Prostate gland (tissue), 2 donors: ENCODE data around the gene OMA1. TPM values are rescaled to one million over a fixed set of nuclear protein-coding genes. Genes with fewer than 3 reads are reported as not detected.

Experiments
- DNase-seq: peaks from one replicate; pipeline ENCODE4 v3.0.0-alpha.2; 2019; ENCODE audit warnings: low spot score
- H3K27ac ChIP-seq, 2 donors: fragments of 200-600 bp; sonication (generic); 2 replicates each; pipeline ENCODE4 v1.5.1; 2017 to 2019
- H3K27me3 ChIP-seq: fragments of 200-600 bp; sonication (generic); replicated peaks from 2 replicates; pipeline ENCODE4 v1.5.1; 2019; ENCODE audit not compliant: insufficient read depth
- H3K36me3 ChIP-seq, 2 donors: fragments of 200-600 bp; sonication (generic); 1 replicate in 1 of 2; 2 replicates in 1 of 2; pipeline versions ENCODE4 v1.5.1 to v1.8.1; 2017 to 2019
- H3K4me1 ChIP-seq: fragments of 200-600 bp; sonication (generic); replicated peaks from 2 replicates; pipeline ENCODE4 v1.5.1; 2019
- H3K4me3 ChIP-seq, 2 donors: fragments of 200-600 bp; sonication (generic); 2 replicates each; pipeline ENCODE4 v1.5.1; 2017 to 2019
- H3K9me3 ChIP-seq: fragments of 200-600 bp; sonication (generic); 2 replicates; pipeline ENCODE4 v1.5.1; 2017
- CTCF ChIP-seq, 4 experiments: fragments of 200-600 bp in 2 of 4; fragments of 450-650 bp in 2 of 4; sonication (generic) in 2 of 4; IDR thresholded peaks; 1 replicate in 3 of 4; 2 replicates in 1 of 4; pipeline ENCODE4 v1.5.1; 2016 to 2019; ENCODE audit warnings: antibody characterized with exemption in 4 of 4, mild to moderate bottlenecking in 2 of 4, moderate library complexity in 2 of 4
- POLR2A ChIP-seq: fragments of 450-650 bp; IDR thresholded peaks from one replicate; pipeline ENCODE4 v1.6.1; 2016; ENCODE audit warnings: antibody characterized with exemption, mild to moderate bottlenecking
- POLR2AphosphoS5 ChIP-seq: sonication (generic); formaldehyde crosslinking; IDR thresholded peaks from one replicate; pipeline ENCODE4 v1.6.1; 2017; ENCODE audit warnings: antibody characterized with exemption
- WGBS: methylation state at CpG from one replicate; pipeline ENCODE4 v1.1.5; 2018; 5-methylcytosine and 5-hydroxymethylcytosine counted together
- intact Hi-C: fragments of 100-400 bp; cut with DNase I; formaldehyde crosslinking; loops from one replicate; pipeline ENCODE4 v1.14.2; 2022
- total RNA-seq, 2 donors: library from RNA; depleted of rRNA; stranded (reverse); fragments of >200 nt; gene quantifications; one replicate each; pipeline ENCODE4 v1.1.0, GENCODE V29; 2016

The OMA1 gene
- total RNA-seq, 2 donors from 2014 or later, result 26.4 to 46.6 TPM

GRCh38 chr1:58457023-58457635, 89.4 kb downstream of the OMA1 start:
- intact Hi-C loops, result no loop called here
- 82% methylated on average over 11 of the region's 11 CpGs for WGBS
- no peak for DNase-seq

GRCh38 chr1:58456470-58456869, 90.1 kb downstream of the OMA1 start:
- intact Hi-C loops, result no loop called here
- Histone ChIP-seq H3K9me3 (no peaks in the 10 kb centered on the region), H3K27me3 (no peaks in the 10 kb centered on the region), H3K36me3 (no peaks in the 10 kb centered on the region), H3K27ac (no peak overlapping the region), H3K4me3 (no peak overlapping the region), H3K4me1 (no peaks in the 10 kb centered on the region)
- 80% methylated on average over 3 of the region's 3 CpGs for WGBS
- no peak for TF ChIP-seq POLR2AphosphoS5
- TF ChIP-seq POLR2A, result no peak
- no peak for DNase-seq

More at GRCh38 chr1:58457023-58457635, 89.4 kb downstream of the OMA1 start:
- Histone ChIP-seq H3K4me1 (no peaks in the 10 kb centered on the region), H3K27me3 (no peaks in the 10 kb centered on the region), H3K9me3 (no peaks in the 10 kb centered on the region), H3K4me3 (no peak overlapping the region), H3K36me3 (no peaks in the 10 kb centered on the region), H3K27ac (no peak overlapping the region)
- TF ChIP-seq CTCF (IDR thresholded peaks at IDR 0.05), result no peak
- no peak for TF ChIP-seq POLR2AphosphoS5
- TF ChIP-seq POLR2A, result no peak

GRCh38 chr1:58454807-58455206, 91.7 kb downstream of the OMA1 start:
- Histone ChIP-seq H3K4me3 (no peak overlapping the region), H3K9me3 (no peaks in the 10 kb centered on the region), H3K27me3 (no peaks in the 10 kb centered on the region), H3K4me1 (no peaks in the 10 kb centered on the region), H3K27ac (no peak overlapping the region), H3K36me3 (no peaks in the 10 kb centered on the region)
- TF ChIP-seq POLR2A, result no peak
- no peak for TF ChIP-seq POLR2AphosphoS5
- no peak for TF ChIP-seq CTCF (IDR thresholded peaks at IDR 0.05)
- DNase-seq, result no peak
- intact Hi-C loops, result no loop called here
- WGBS, result 88% methylated on average over 6 of the region's 6 CpGs

GRCh38 chr1:58454385-58454784, 92.1 kb downstream of the OMA1 start:
- no peaks in the 10 kb centered on the region for H3K9me3 ChIP-seq
- no peaks in the 10 kb centered on the region for H3K36me3 ChIP-seq
- no peak overlapping the region for H3K27ac ChIP-seq
- no peak overlapping the region for H3K4me3 ChIP-seq
- TF ChIP-seq CTCF (IDR thresholded peaks at IDR 0.05), result no peak
- no peak for TF ChIP-seq POLR2AphosphoS5
- no peak for TF ChIP-seq POLR2A
- H3K27me3 ChIP-seq, result no peaks in the 10 kb centered on the region
- 70% methylated on average over 11 of the region's 11 CpGs for WGBS
- intact Hi-C loops, result no loop called here
- H3K4me1 ChIP-seq, result no peaks in the 10 kb centered on the region
- DNase-seq, result no peak

- Histone ChIP-seq H3K36me3 (no peaks in the 10 kb centered on the region), H3K4me1 (no peaks in the 10 kb centered on the region), H3K4me3 (no peak overlapping the region), H3K27me3 (no peaks in the 10 kb centered on the region), H3K9me3 (no peaks in the 10 kb centered on the region), H3K27ac (no peak overlapping the region)
- intact Hi-C loops, result no loop called here
- no peak for DNase-seq
- no peak for TF ChIP-seq POLR2AphosphoS5
- WGBS, result 76% methylated on average over 14 of the region's 14 CpGs
Observed at GRCh38 chr1:58451560-58452191, 94.8 kb downstream of the OMA1 start.

- intact Hi-C loops, result no loop called here
- Histone ChIP-seq H3K9me3 (no peaks in the 10 kb centered on the region), H3K36me3 (no peaks in the 10 kb centered on the region), H3K4me3 (no peak overlapping the region), H3K27me3 (no peaks in the 10 kb centered on the region), H3K27ac (no peak overlapping the region), H3K4me1 (no peaks in the 10 kb centered on the region)
- TF ChIP-seq POLR2A, result no peak
- TF ChIP-seq POLR2AphosphoS5, result no peak
- TF ChIP-seq CTCF (IDR thresholded peaks at IDR 0.05), result no peak
- no peak for DNase-seq
- 63% methylated on average over 2 of the region's 2 CpGs for WGBS
Observed at GRCh38 chr1:58447886-58448285, 98.6 kb downstream of the OMA1 start.
